PC-9 (cell line): Measurements from ENCODE around the gene C19orf53. TPM values are rescaled to one million over a fixed set of nuclear protein-coding genes. Genes with fewer than 3 reads are reported as not detected.
A peak's percentile ranks its signal among the peaks of the same experiment; 100 is the strongest.

Experiments used
- BruUV-seq: library from RNA; stranded (reverse); fragments of 400-500 nt; replicated peaks from 2 replicates; lab custom pipeline; 2021; lab: Mats Ljungman, UMichigan
- CTCF ChIA-PET: fragments of 300-600 bp; sonication (Branson Sonifier 250); formaldehyde crosslinking; loops from one replicate; lab custom pipeline; 2022; ENCODE audit warnings: antibody characterized with exemption; lab: Charles Lee
- POLR2A ChIA-PET: fragments of 300-600 bp; sonication (Branson Sonifier 250); formaldehyde crosslinking; loops from one replicate; lab custom pipeline; 2022; ENCODE audit warnings: antibody characterized with exemption; ENCODE audit not compliant: unreplicated experiment; lab: Charles Lee
- DNase-seq, 2 experiments: peaks; one replicate each; pipeline versions ENCODE4 v3.0.0 to v3.0.0-alpha.2; 2015 to 2022; ENCODE audit warnings: mixed read lengths in 1 of 2
- H2AFZ ChIP-seq: fragments of 200-600 bp; sonication (generic); 2 replicates; pipeline ENCODE4 v1.8.1; 2017; ENCODE audit warnings: antibody characterized with exemption
- H3F3A ChIP-seq: fragments of 200-600 bp; sonication (generic); 2 replicates; pipeline ENCODE4 v1.8.1; 2017; ENCODE audit warnings: antibody characterized with exemption, mild to moderate bottlenecking, low read depth; ENCODE audit not compliant: insufficient read depth
- H3K27ac ChIP-seq: fragments of 200-600 bp; sonication (generic); 2 replicates; pipeline ENCODE4 v1.6.1; 2016; ENCODE audit warnings: mixed run types
- H3K27me3 ChIP-seq: fragments of 200-600 bp; sonication (generic); 2 replicates; pipeline ENCODE4 v1.6.1; 2016; ENCODE audit warnings: low read depth, mixed run types; ENCODE audit not compliant: insufficient read depth
- H3K36me3 ChIP-seq: fragments of 200-600 bp; sonication (generic); 2 replicates; pipeline ENCODE4 v1.6.1; 2016; ENCODE audit warnings: low read depth, mixed run types
- H3K4me1 ChIP-seq: fragments of 200-600 bp; sonication (generic); replicated peaks from 2 replicates; pipeline ENCODE4 v1.6.1; 2016; ENCODE audit warnings: mixed run types; ENCODE audit not compliant: insufficient read depth
- H3K4me2 ChIP-seq: fragments of 200-600 bp; sonication (generic); 2 replicates; pipeline ENCODE4 v1.6.1; 2017; ENCODE audit warnings: mixed run types
- H3K4me3 ChIP-seq: fragments of 200-600 bp; sonication (generic); 2 replicates; pipeline ENCODE4 v1.6.1; 2016; ENCODE audit warnings: mixed run types
- H3K79me2 ChIP-seq: fragments of 200-600 bp; sonication (generic); 2 replicates; pipeline ENCODE4 v1.6.1; 2017; ENCODE audit warnings: low read depth, mixed run types
- H3K9me2 ChIP-seq: fragments of 200-600 bp; sonication (generic); 2 replicates; pipeline ENCODE4 v1.8.1; 2017; ENCODE audit warnings: mild to moderate bottlenecking; ENCODE audit not compliant: insufficient read depth
- H3K9me3 ChIP-seq: fragments of 200-600 bp; sonication (generic); 2 replicates; pipeline ENCODE4 v1.8.1; 2016; ENCODE audit warnings: low read depth; ENCODE audit not compliant: insufficient read depth
- H4K20me1 ChIP-seq: fragments of 200-600 bp; sonication (generic); 2 replicates; pipeline ENCODE4 v1.8.1; 2017; ENCODE audit not compliant: insufficient read depth
- CTCF ChIP-seq: fragments of 200-600 bp; sonication (generic); conservative IDR thresholded peaks from 2 replicates; pipeline ENCODE4 v1.6.1; 2017; ENCODE audit warnings: mixed run types, antibody characterized with exemption, mild to moderate bottlenecking, moderate library complexity
- EZH2 ChIP-seq: fragments of 200-600 bp; sonication (generic); IDR thresholded peaks from 2 replicates; pipeline ENCODE4 v1.8.0; 2017; ENCODE audit warnings: antibody characterized with exemption, low read depth
- intact Hi-C: fragments of 100-400 bp; cut with micrococcal nuclease; formaldehyde crosslinking; loops from one replicate; pipeline ENCODE4 v1.10.0; 2022; ENCODE audit not compliant: unreplicated experiment
- total RNA-seq: library from RNA; stranded (reverse); gene quantifications from 2 replicates; pipeline ENCODE4 v1.2.3, GENCODE V29; 2021

C19orf53 gene
- total RNA-seq, 1 experiment from 2014 or later: 121 TPM

GRCh38 chr19:13796301-13797057 lies 22.2 kb downstream of the C19orf53 start:
- TSS peak; percentile 55 for BruUV-seq
- intact Hi-C loops: no loop called here
- peaks cover 4% of the 10 kb centered on the region; the same call in 1 of the 2 replicates for H3K36me3 ChIP-seq
- peaks cover 33% of the 10 kb centered on the region for H3K79me2 ChIP-seq
- H3F3A ChIP-seq: peaks cover 50% of the 10 kb centered on the region
- peak overlapping the region; percentile 93 for H3K27ac ChIP-seq
- TF ChIP-seq EZH2 (no peak), CTCF (peak; percentile 49; the same call in 1 of the 2 replicates)
- peaks cover 33% of the 10 kb centered on the region for H3K4me1 ChIP-seq
- no peaks in the 10 kb centered on the region for H4K20me1 ChIP-seq
- H3K9me2 ChIP-seq: no peaks in the 10 kb centered on the region
- DNase-seq: peak; percentile 78 to 93
- ChIA-PET POLR2A (interaction anchor here (0.6 to 1.1 kb wide), 4 partner anchors 23 to 339 kb away, joined by 3 to 7 read pairs (median 4); partner anchors contain the start of gene C19orf53), CTCF (interaction anchor here (1.5 kb wide), 1 partner anchor 40 kb away, joined by 3 read pairs; no protein-coding TSS in a partner anchor)
- H3K27me3 ChIP-seq: no peaks in the 10 kb centered on the region
- peak overlapping the region; percentile 94 for H3K4me2 ChIP-seq
- H3K4me3 ChIP-seq: peak overlapping the region; percentile 74
- no peaks in the 10 kb centered on the region for H3K9me3 ChIP-seq
- peak overlapping the region; percentile 70; the same call in 1 of the 2 replicates for H2AFZ ChIP-seq

GRCh38 chr19:13797058-13797440 lies 22.8 kb downstream of the C19orf53 start:
- no peaks in the 10 kb centered on the region for H4K20me1 ChIP-seq
- ChIA-PET POLR2A (interaction anchor here (0.6 kb wide), 2 partner anchors 23 to 49 kb away, joined by 3 to 5 read pairs; partner anchors contain the start of gene C19orf53), CTCF (interaction anchor here (1.5 kb wide), 1 partner anchor 39 kb away, joined by 3 read pairs; no protein-coding TSS in a partner anchor)
- peaks cover 33% of the 10 kb centered on the region for H3K79me2 ChIP-seq
- TF ChIP-seq EZH2 (no peak), CTCF (no peak)
- peak overlapping the region; percentile 94 for H3K4me2 ChIP-seq
- peak overlapping the region; percentile 74; the same call in 1 of the 2 replicates for H3K4me3 ChIP-seq
- H2AFZ ChIP-seq: no peak overlapping the region
- intact Hi-C loops: no loop called here
- no peaks in the 10 kb centered on the region for H3K9me2 ChIP-seq
- no peak for DNase-seq
- H3K9me3 ChIP-seq: no peaks in the 10 kb centered on the region
- H3K27ac ChIP-seq: peak overlapping the region; percentile 93
- no peaks in the 10 kb centered on the region for H3K27me3 ChIP-seq
- H3F3A ChIP-seq: peaks cover 54% of the 10 kb centered on the region
- BruUV-seq: no TSS peak
- H3K36me3 ChIP-seq: peaks cover 4% of the 10 kb centered on the region; the same call in 1 of the 2 replicates
- H3K4me1 ChIP-seq: peaks cover 33% of the 10 kb centered on the region

- H3K9me2 ChIP-seq: no peaks in the 10 kb centered on the region
- H3K27ac ChIP-seq: peak overlapping the region; percentile 93
- H2AFZ ChIP-seq: no peak overlapping the region
- peaks cover 39% of the 10 kb centered on the region for H3K4me1 ChIP-seq
- peak overlapping the region; percentile 94 for H3K4me2 ChIP-seq
- H3K27me3 ChIP-seq: no peaks in the 10 kb centered on the region
- peak; percentile 59 to 68 for DNase-seq
- H3K4me3 ChIP-seq: 0 out of 2 replicates have a peak overlapping the region, but pooled peaks have one; percentile 19
- intact Hi-C loops: no loop called here
- peaks cover 4% of the 10 kb centered on the region; the same call in 1 of the 2 replicates for H3K36me3 ChIP-seq
- BruUV-seq: no TSS peak
- H3K9me3 ChIP-seq: no peaks in the 10 kb centered on the region
- no peaks in the 10 kb centered on the region for H4K20me1 ChIP-seq
- peaks cover 62% of the 10 kb centered on the region for H3F3A ChIP-seq
- ChIA-PET POLR2A (interaction anchor here (0.5 to 0.7 kb wide), 4 partner anchors 33 to 225 kb away, joined by 3 to 18 read pairs (median 4); no protein-coding TSS in a partner anchor), CTCF (interaction anchor here (1.0 to 1.5 kb wide), 2 partner anchors 10 to 38 kb away, joined by 3 to 13 read pairs; no protein-coding TSS in a partner anchor)
- TF ChIP-seq EZH2 (no peak), CTCF (no peak)
- peaks cover 33% of the 10 kb centered on the region for H3K79me2 ChIP-seq
Observed at GRCh38 chr19:13797870-13798269, 23.6 kb downstream of the C19orf53 start.
